ENCODE results near the gene ZNF774. TPM values are rescaled to one million over a fixed set of nuclear protein-coding genes. Genes with fewer than 3 reads are reported as not detected.
A peak's percentile ranks its signal among the peaks of the same experiment; 100 is the strongest.

Gene ZNF774
- total and polyA plus RNA-seq, 2 of the 13 experiments (the other 11 are each of a cell fraction or from before 2014, with no cell fraction given), result 0.59 to 1.4 TPM

- in situ Hi-C loops (cut with HindIII; ENCODE audit: extremely low pct_ligation_motif_present, low pct_unique_long_range_greater_than_20kb) (no loop called here), intact Hi-C loops (cut with micrococcal nuclease; ENCODE audit: unreplicated experiment) (no loop called here)
- ATAC-seq, result no peak
- no peak for DNase-seq (ENCODE audit: low spot score)
- Histone ChIP-seq H3K36me3 (replicated peaks in 1 of 2; ENCODE audit: control insufficient read depth in 1 of 2, insufficient read depth in 2 of 2, low read length in 2 of 2) (no peaks in the 10 kb centered on the region), H3K79me2 (ENCODE audit: insufficient read depth, low read length) (no peaks in the 10 kb centered on the region), H4K20me1 (ENCODE audit: insufficient read depth, low read length) (no peaks in the 10 kb centered on the region), H3K27ac (ENCODE audit: extremely low read length, insufficient read depth, low read length) (no peak overlapping the region), H3K27me3 (ENCODE audit: control insufficient read depth in 1 of 2, insufficient read depth in 2 of 2, low read length in 2 of 2) (no peaks in the 10 kb centered on the region), H3K9me3 (ENCODE audit: low read length) (peaks cover 7% of the 10 kb centered on the region; the same call in 1 of the 2 replicates), H3K4me1 (ENCODE audit: insufficient read depth, low read length) (no peaks in the 10 kb centered on the region), H3K4me2 (ENCODE audit: low read depth, low read length) (no peak overlapping the region), H2AFZ (ENCODE audit: low read length) (no peak overlapping the region), H3K9ac (ENCODE audit: insufficient read depth, low read depth, low read length) (no peak overlapping the region), H3K4me3 (replicated peaks in 1 of 3; ENCODE audit: insufficient read depth in 1 of 3, low read depth in 2 of 3, low read length in 3 of 3) (no peak overlapping the region)
- ChIA-PET CTCF (ENCODE audit: low intra/inter-chr PET ratio, low total read pairs) (no interaction called here), POLR2A (interaction anchor here (1.1 kb wide), 1 partner anchor 13 kb away, joined by 3 read pairs; the partner anchor contains the start of gene IQGAP1)
- BruUV-seq (replicated peaks), result no TSS peak
- WGBS (ENCODE audit: low lambda C conversion rate), result 75% methylated on average over 5 of the region's 7 CpGs
- no peak for FAIRE-seq
- TF ChIP-seq MBD4 (IDR thresholded peaks at IDR 0.05; ENCODE audit: borderline replicate concordance, low read length) (no peak), GABPB1 (CRISPR knock-in tag; IDR thresholded peaks at IDR 0.05) (no peak), ZBTB49 (CRISPR knock-in tag; IDR thresholded peaks at IDR 0.05; ENCODE audit: borderline replicate concordance) (no peak), MAFK (conservative IDR thresholded peaks at IDR 0.05 in 1 of 2, IDR thresholded peaks at IDR 0.05 in 1 of 2; ENCODE audit: low read length in 2 of 2) (peak; percentile 61 to 80; a peak in 3 of 4 replicates), MAFF (IDR thresholded peaks at IDR 0.05; ENCODE audit: low read depth, low read length) (peak; percentile 74), ZNF557 (CRISPR knock-in tag; IDR thresholded peaks at IDR 0.05) (no peak), MAF1 (CRISPR knock-in tag; IDR thresholded peaks at IDR 0.05; ENCODE audit: borderline replicate concordance) (no peak), REXO4 (CRISPR knock-in tag; IDR thresholded peaks at IDR 0.05; ENCODE audit: borderline replicate concordance) (no peak), ZFP41 (CRISPR knock-in tag; IDR thresholded peaks at IDR 0.05; ENCODE audit: borderline replicate concordance) (no peak), NPAS2 (CRISPR knock-in tag; IDR thresholded peaks at IDR 0.05; ENCODE audit: borderline replicate concordance) (no peak), ZNF737 (CRISPR knock-in tag; IDR thresholded peaks at IDR 0.05; ENCODE audit: borderline replicate concordance) (no peak), REPIN1 (CRISPR knock-in tag; IDR thresholded peaks at IDR 0.05; ENCODE audit: borderline replicate concordance, low read depth) (no peak), IRF1 (CRISPR knock-in tag; IDR thresholded peaks at IDR 0.05; ENCODE audit: low read depth) (no peak), BCLAF1 (IDR thresholded peaks at IDR 0.05) (no peak), NFIC (IDR thresholded peaks at IDR 0.05; ENCODE audit: low read length) (no peak), ZNF296 (CRISPR knock-in tag; conservative IDR thresholded peaks at IDR 0.05) (no peak), RBFOX2 (IDR thresholded peaks at IDR 0.05; ENCODE audit: low read depth, low read length) (no peak), ZNF547 (CRISPR knock-in tag; IDR thresholded peaks at IDR 0.05) (no peak), SMAD1 (CRISPR knock-in tag; IDR thresholded peaks at IDR 0.05; ENCODE audit: borderline replicate concordance, low read depth) (no peak), NFYB (CRISPR knock-in tag; IDR thresholded peaks at IDR 0.05) (peak; percentile 53; the same call in 1 of the 2 replicates)
Measured at GRCh38 chr15:90375071-90375470, 23.0 kb downstream of the ZNF774 start.
